ENCODE measurements around the gene ARHGEF3.

ARHGEF3 gene

GRCh38 chr3:56833536-56833935 lies 31.8 kb upstream of the ARHGEF3 start:
- Histone ChIP-seq H3K36me3 (ENCODE audit: control insufficient read depth, insufficient read depth, low read length) (no peaks in the 10 kb centered on the region), H3K27ac (ENCODE audit: low read depth, low read length, severe bottlenecking) (no peak overlapping the region), H3K4me1 (ENCODE audit: control insufficient read depth, insufficient read depth, low read length, poor library complexity, severe bottlenecking) (peaks cover 34% of the 10 kb centered on the region), H3K9me3 (ENCODE audit: control insufficient read depth, low read length) (no peaks in the 10 kb centered on the region), H3K4me3 (ENCODE audit: extremely low read depth, insufficient read depth, low read length, poor library complexity, severe bottlenecking) (no peak overlapping the region)
- WGBS, 2 experiments (ENCODE audit: insufficient coverage in 2 of 2), result 83% methylated on average over 2 of the region's 2 CpGs; no CpG with 5 or more reads in 1 of the 2 experiments

- no peaks in the 10 kb centered on the region for H3K36me3 ChIP-seq (ENCODE audit: control insufficient read depth, insufficient read depth, low read length)
- no peak overlapping the region for H3K27ac ChIP-seq (ENCODE audit: low read depth, low read length, severe bottlenecking)
Observed at GRCh38 chr3:56833022-56833421, 31.3 kb upstream of the ARHGEF3 start.

GRCh38 chr3:56831572-56831971 lies 29.8 kb upstream of the ARHGEF3 start:
- Histone ChIP-seq H3K4me1 (ENCODE audit: control insufficient read depth, insufficient read depth, low read length, poor library complexity, severe bottlenecking) (peaks cover 16% of the 10 kb centered on the region), H3K9me3 (ENCODE audit: control insufficient read depth, low read length) (no peaks in the 10 kb centered on the region), H3K4me3 (ENCODE audit: extremely low read depth, insufficient read depth, low read length, poor library complexity, severe bottlenecking) (no peak overlapping the region), H3K36me3 (ENCODE audit: control insufficient read depth, insufficient read depth, low read length) (no peaks in the 10 kb centered on the region), H3K27ac (ENCODE audit: low read depth, low read length, severe bottlenecking) (no peak overlapping the region)
- WGBS, 2 experiments (ENCODE audit: insufficient coverage in 2 of 2), result 87 to 95% methylated on average over 3 of the region's 3 CpGs

More at GRCh38 chr3:56833022-56833421, 31.3 kb upstream of the ARHGEF3 start:
- no peak overlapping the region for H3K4me3 ChIP-seq (ENCODE audit: extremely low read depth, insufficient read depth, low read length, poor library complexity, severe bottlenecking)
- no peaks in the 10 kb centered on the region for H3K9me3 ChIP-seq (ENCODE audit: control insufficient read depth, low read length)
- H3K4me1 ChIP-seq (ENCODE audit: control insufficient read depth, insufficient read depth, low read length, poor library complexity, severe bottlenecking), result peaks cover 29% of the 10 kb centered on the region

DNA sequence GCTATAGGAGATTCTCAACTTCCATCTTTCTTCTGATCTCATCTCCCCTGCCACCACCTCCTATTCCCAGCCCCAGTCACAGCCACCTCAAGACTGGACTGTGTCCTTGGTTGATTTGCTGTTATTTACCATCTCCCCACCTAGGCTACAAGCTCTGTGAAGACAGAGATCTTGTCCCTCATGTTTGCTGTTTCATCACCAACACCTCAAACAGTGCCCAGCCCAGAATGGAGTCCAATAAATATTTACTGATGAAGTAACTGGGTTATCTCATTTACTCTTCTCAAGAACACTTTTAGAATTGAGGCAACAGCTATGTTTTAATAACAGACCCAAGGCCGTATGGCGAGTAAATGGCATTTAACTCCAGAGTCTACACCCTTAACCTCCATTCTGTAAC lies 29.1 kb upstream of the ARHGEF3 start:
- peaks cover 11% of the 10 kb centered on the region for H3K4me1 ChIP-seq (ENCODE audit: control insufficient read depth, insufficient read depth, low read length, poor library complexity, severe bottlenecking)
- 88 to 100% methylated on average over 2 of the region's 2 CpGs for WGBS, 2 experiments (ENCODE audit: insufficient coverage in 2 of 2)
- no peaks in the 10 kb centered on the region for H3K36me3 ChIP-seq (ENCODE audit: control insufficient read depth, insufficient read depth, low read length)
- no peaks in the 10 kb centered on the region for H3K9me3 ChIP-seq (ENCODE audit: control insufficient read depth, low read length)
- H3K4me3 ChIP-seq (ENCODE audit: extremely low read depth, insufficient read depth, low read length, poor library complexity, severe bottlenecking), result no peak overlapping the region
- H3K27ac ChIP-seq (ENCODE audit: low read depth, low read length, severe bottlenecking), result no peak overlapping the region

DNA sequence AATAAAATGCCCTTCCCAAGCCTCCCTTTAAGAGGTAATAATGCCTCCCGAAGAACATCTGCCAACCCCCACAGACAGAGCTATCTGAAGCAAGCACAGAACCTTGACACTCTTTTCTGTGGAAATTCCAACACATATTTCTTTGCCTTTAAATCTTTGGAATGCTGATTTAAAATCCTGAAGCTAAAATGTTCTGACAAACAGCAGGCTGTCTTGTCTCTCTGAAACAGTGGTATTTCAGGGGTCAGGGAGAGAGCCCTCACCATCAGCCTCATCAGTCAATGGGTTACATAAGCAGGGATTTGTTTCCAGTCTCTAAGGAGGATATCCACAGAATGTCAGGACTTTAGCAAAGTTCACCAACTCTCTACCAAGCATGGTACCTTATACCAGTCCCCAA lies 27.8 kb upstream of the ARHGEF3 start:
- peaks cover 9% of the 10 kb centered on the region for H3K4me1 ChIP-seq (ENCODE audit: control insufficient read depth, insufficient read depth, low read length, poor library complexity, severe bottlenecking)
- H3K36me3 ChIP-seq (ENCODE audit: control insufficient read depth, insufficient read depth, low read length), result no peaks in the 10 kb centered on the region
- H3K27ac ChIP-seq (ENCODE audit: low read depth, low read length, severe bottlenecking), result no peak overlapping the region
- WGBS, 2 experiments (ENCODE audit: insufficient coverage in 2 of 2), result 100% methylated on average over 1 of the region's 1 CpG
- H3K9me3 ChIP-seq (ENCODE audit: control insufficient read depth, low read length), result no peaks in the 10 kb centered on the region
- H3K4me3 ChIP-seq (ENCODE audit: extremely low read depth, insufficient read depth, low read length, poor library complexity, severe bottlenecking), result no peak overlapping the region

GRCh38 chr3:56826831-56827722 lies 25.3 kb upstream of the ARHGEF3 start:
- 95 to 100% methylated on average over 3 of the region's 5 CpGs for WGBS, 2 experiments (ENCODE audit: insufficient coverage in 2 of 2)
- Histone ChIP-seq H3K9me3 (ENCODE audit: control insufficient read depth, low read length) (no peaks in the 10 kb centered on the region), H3K4me1 (ENCODE audit: control insufficient read depth, insufficient read depth, low read length, poor library complexity, severe bottlenecking) (peaks cover 24% of the 10 kb centered on the region), H3K36me3 (ENCODE audit: control insufficient read depth, insufficient read depth, low read length) (no peaks in the 10 kb centered on the region), H3K4me3 (ENCODE audit: extremely low read depth, insufficient read depth, low read length, poor library complexity, severe bottlenecking) (no peak overlapping the region), H3K27ac (ENCODE audit: low read depth, low read length, severe bottlenecking) (no peak overlapping the region)

GRCh38 chr3:56825567-56826438 lies 24.1 kb upstream of the ARHGEF3 start:
- WGBS, 2 experiments (ENCODE audit: insufficient coverage in 2 of 2), result 79 to 100% methylated on average over 3 to 4 of the region's 4 CpGs
- H3K36me3 ChIP-seq (ENCODE audit: control insufficient read depth, insufficient read depth, low read length), result no peaks in the 10 kb centered on the region

GRCh38 chr3:56823984-56824703 lies 22.4 kb upstream of the ARHGEF3 start:
- peaks cover 21% of the 10 kb centered on the region for H3K4me1 ChIP-seq (ENCODE audit: control insufficient read depth, insufficient read depth, low read length, poor library complexity, severe bottlenecking)
- WGBS, 2 experiments (ENCODE audit: insufficient coverage in 2 of 2), result 56 to 61% methylated on average over 2 to 4 of the region's 4 CpGs
- H3K36me3 ChIP-seq (ENCODE audit: control insufficient read depth, insufficient read depth, low read length), result no peaks in the 10 kb centered on the region
- H3K9me3 ChIP-seq (ENCODE audit: control insufficient read depth, low read length), result no peaks in the 10 kb centered on the region
- no peak overlapping the region for H3K27ac ChIP-seq (ENCODE audit: low read depth, low read length, severe bottlenecking)
- no peak overlapping the region for H3K4me3 ChIP-seq (ENCODE audit: extremely low read depth, insufficient read depth, low read length, poor library complexity, severe bottlenecking)

More at GRCh38 chr3:56825567-56826438, 24.1 kb upstream of the ARHGEF3 start:
- Histone ChIP-seq H3K4me3 (ENCODE audit: extremely low read depth, insufficient read depth, low read length, poor library complexity, severe bottlenecking) (no peak overlapping the region), H3K27ac (ENCODE audit: low read depth, low read length, severe bottlenecking) (no peak overlapping the region), H3K9me3 (ENCODE audit: control insufficient read depth, low read length) (no peaks in the 10 kb centered on the region), H3K4me1 (ENCODE audit: control insufficient read depth, insufficient read depth, low read length, poor library complexity, severe bottlenecking) (peaks cover 24% of the 10 kb centered on the region)

DNA sequence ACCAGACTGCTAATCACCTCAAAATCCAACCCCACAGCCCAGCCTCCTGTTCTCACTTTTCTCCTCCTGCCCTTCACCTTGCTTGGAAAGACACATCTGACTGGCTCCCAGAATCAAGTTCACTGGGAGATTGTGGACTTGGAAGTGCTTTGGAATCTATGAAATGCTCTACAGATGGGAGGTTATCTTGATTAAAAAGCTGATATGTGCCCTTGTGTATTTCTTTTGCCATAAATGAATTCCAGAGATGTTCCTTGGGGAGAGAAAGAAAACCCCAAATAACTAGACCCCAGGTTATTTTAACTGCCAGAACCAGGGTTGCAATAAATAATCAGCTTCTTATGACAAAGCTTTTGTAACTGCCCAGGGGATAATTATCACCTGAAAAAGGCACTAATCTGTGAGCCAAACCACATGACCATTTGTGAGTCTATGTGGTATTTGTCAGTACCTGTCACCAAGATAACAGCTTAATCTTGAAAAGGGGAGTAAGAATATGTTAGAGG lies 21.7 kb upstream of the ARHGEF3 start:
- H3K36me3 ChIP-seq (ENCODE audit: control insufficient read depth, insufficient read depth, low read length), result no peaks in the 10 kb centered on the region
- no peaks in the 10 kb centered on the region for H3K9me3 ChIP-seq (ENCODE audit: control insufficient read depth, low read length)
- peaks cover 21% of the 10 kb centered on the region for H3K4me1 ChIP-seq (ENCODE audit: control insufficient read depth, insufficient read depth, low read length, poor library complexity, severe bottlenecking)
- H3K4me3 ChIP-seq (ENCODE audit: extremely low read depth, insufficient read depth, low read length, poor library complexity, severe bottlenecking), result no peak overlapping the region
- H3K27ac ChIP-seq (ENCODE audit: low read depth, low read length, severe bottlenecking), result no peak overlapping the region

DNA sequence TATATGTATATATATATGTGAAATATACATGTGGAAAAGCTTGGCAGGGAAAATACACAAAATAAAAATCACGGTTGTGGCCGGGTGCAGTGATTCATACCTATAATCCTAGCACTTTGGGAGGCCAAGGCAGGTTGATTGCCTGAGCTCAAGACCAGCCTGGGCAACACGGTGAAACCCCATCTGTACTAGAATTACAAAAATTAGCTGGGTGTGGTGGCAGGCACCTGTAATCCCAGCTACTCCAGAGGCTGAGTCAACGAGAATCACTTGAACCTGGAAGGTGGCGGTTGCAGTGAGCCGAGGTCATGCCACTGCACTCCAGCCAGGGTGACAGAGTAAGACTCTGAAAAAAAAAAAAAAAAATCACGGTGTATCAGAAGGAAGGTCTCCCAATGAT lies 20.8 kb upstream of the ARHGEF3 start:
- no peaks in the 10 kb centered on the region for H3K9me3 ChIP-seq (ENCODE audit: control insufficient read depth, low read length)
- no peaks in the 10 kb centered on the region for H3K36me3 ChIP-seq (ENCODE audit: control insufficient read depth, insufficient read depth, low read length)
- H3K4me1 ChIP-seq (ENCODE audit: control insufficient read depth, insufficient read depth, low read length, poor library complexity, severe bottlenecking), result peaks cover 21% of the 10 kb centered on the region
- no peak overlapping the region for H3K27ac ChIP-seq (ENCODE audit: low read depth, low read length, severe bottlenecking)
- no peak overlapping the region for H3K4me3 ChIP-seq (ENCODE audit: extremely low read depth, insufficient read depth, low read length, poor library complexity, severe bottlenecking)
- WGBS, 2 experiments (ENCODE audit: insufficient coverage in 2 of 2), result 92 to 93% methylated on average over 6 of the region's 7 CpGs

All from mesodermal cell (in vitro differentiated cells).